Osteoblast (primary cell): ENCODE measurements around the gene HOXA11. TPM values are rescaled to one million over a fixed set of nuclear protein-coding genes. Genes with fewer than 3 reads are reported as not detected.

ENCODE experiments used
- DNase-seq: peaks from one replicate; pipeline ENCODE4 v3.0.0; 2011; ENCODE audit warnings: low spot score, mixed read lengths; ENCODE audit not compliant: insufficient read length; ENCODE audit errors: missing footprints
- H2AFZ ChIP-seq: 2 replicates; pipeline ENCODE4 v1.6.0; 2011; ENCODE audit warnings: mild to moderate bottlenecking, low read length
- H3K27ac ChIP-seq: 2 replicates; pipeline ENCODE4 v1.5.1; 2011; ENCODE audit warnings: mild to moderate bottlenecking, low read depth, low read length, moderate library complexity
- H3K27me3 ChIP-seq: 2 replicates; pipeline ENCODE4 v1.6.0; 2012; ENCODE audit warnings: mild to moderate bottlenecking, control low read depth, inconsistent platforms, low read length, moderate library complexity; ENCODE audit not compliant: insufficient read depth
- H3K36me3 ChIP-seq: 2 replicates; pipeline ENCODE4 v1.5.1; 2011; ENCODE audit warnings: mild to moderate bottlenecking, low read length, control low read depth, moderate library complexity; ENCODE audit not compliant: insufficient read depth
- H3K4me1 ChIP-seq: 2 replicates; pipeline ENCODE4 v1.5.1; 2011; ENCODE audit warnings: mild to moderate bottlenecking, low read length, control low read depth, moderate library complexity; ENCODE audit not compliant: insufficient read depth
- H3K4me2 ChIP-seq: 2 replicates; pipeline ENCODE4 v1.6.0; 2011; ENCODE audit warnings: mild to moderate bottlenecking, low read length; ENCODE audit not compliant: insufficient read depth
- H3K4me3 ChIP-seq: fragments of 200-600 bp; sonication (generic); 3 replicates; pipeline ENCODE4 v1.5.1; 2012; ENCODE audit warnings: mild to moderate bottlenecking, low read length, inconsistent platforms; ENCODE audit not compliant: insufficient read depth
- H3K79me2 ChIP-seq: 2 replicates; pipeline ENCODE4 v1.6.0; 2012; ENCODE audit warnings: mild to moderate bottlenecking, low read length, control low read depth, inconsistent platforms; ENCODE audit not compliant: insufficient read depth
- H3K9me3 ChIP-seq: 2 replicates; pipeline ENCODE4 v1.5.1; 2011; ENCODE audit warnings: low read depth, low read length, control low read depth
- H4K20me1 ChIP-seq: 2 replicates; pipeline ENCODE4 v1.6.0; 2012; ENCODE audit warnings: mild to moderate bottlenecking, low read length, control low read depth; ENCODE audit not compliant: insufficient read depth
- total RNA-seq: library from RNA; depleted of rRNA; stranded (reverse); fragments of >200 nt; gene quantifications from 2 replicates; pipeline ENCODE4 v1.2.3, GENCODE V29; 2012
- TF ChIP-seq, protein P1 (sequence below): IDR thresholded peaks from 2 replicates; pipeline ENCODE4 v1.5.1; 2011; ENCODE audit warnings: mild to moderate bottlenecking, low read depth, low read length, moderate library complexity; ENCODE audit errors: extremely low read depth

The HOXA11 gene
- total RNA-seq, 1 donor, result 15.2 TPM

DNA sequence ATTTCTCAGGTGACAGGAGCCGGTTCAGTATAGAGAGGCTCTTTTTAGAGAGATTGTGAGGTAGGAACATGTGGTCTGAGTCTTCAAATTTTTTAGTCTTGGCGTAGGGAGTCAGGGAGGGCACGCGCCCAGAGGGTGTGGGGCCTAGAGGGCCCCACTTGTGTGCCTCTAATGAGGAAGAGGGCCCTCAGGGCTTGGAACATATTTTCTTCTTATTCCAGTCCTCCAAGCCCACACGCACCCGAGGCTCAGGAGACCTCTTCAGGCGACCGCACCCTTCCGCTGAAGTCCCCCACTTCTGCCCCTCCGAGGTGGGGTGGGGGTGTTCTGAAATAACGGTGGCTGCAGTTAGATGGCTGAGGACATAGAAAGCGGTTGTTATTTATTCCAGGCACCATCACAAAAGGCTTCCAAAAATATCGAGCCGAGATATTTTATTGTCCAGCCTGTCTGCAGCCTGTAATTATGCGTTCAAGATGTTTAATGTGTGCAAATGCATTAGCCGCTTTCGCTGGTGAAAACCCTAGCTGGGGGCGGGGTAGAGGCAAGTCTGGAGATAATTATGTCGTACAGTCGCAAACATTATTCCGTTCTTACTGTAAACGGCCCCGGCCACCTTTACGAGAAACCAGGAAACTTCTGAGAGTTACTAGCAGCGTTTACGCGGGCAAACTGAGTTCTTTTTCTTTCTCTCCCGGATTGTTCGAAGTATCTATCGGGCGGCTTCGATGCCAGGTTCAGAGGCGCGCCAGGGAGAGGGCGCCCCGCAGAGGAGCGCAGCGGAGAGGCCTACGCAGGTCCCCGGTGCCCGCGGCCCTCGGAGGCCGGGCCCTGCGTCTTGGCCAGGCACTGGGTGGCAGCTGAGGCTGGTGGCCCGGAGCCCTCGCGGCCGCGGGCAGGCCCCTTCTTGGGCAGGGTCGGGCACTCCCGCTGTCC is 27.7 kb upstream of the HOXA11 start:
- no peaks in the 10 kb centered on the region for H3K9me3 ChIP-seq
- H3K27me3 ChIP-seq, result no peaks in the 10 kb centered on the region
- no peaks in the 10 kb centered on the region for H4K20me1 ChIP-seq
- H3K4me1 ChIP-seq, result peaks cover 6% of the 10 kb centered on the region
- H2AFZ ChIP-seq, result no peak overlapping the region
- H3K27ac ChIP-seq, result no peak overlapping the region
- H3K79me2 ChIP-seq, result no peaks in the 10 kb centered on the region
- no peak for DNase-seq
- H3K36me3 ChIP-seq, result no peaks in the 10 kb centered on the region
- TF ChIP-seq, protein P1, sequence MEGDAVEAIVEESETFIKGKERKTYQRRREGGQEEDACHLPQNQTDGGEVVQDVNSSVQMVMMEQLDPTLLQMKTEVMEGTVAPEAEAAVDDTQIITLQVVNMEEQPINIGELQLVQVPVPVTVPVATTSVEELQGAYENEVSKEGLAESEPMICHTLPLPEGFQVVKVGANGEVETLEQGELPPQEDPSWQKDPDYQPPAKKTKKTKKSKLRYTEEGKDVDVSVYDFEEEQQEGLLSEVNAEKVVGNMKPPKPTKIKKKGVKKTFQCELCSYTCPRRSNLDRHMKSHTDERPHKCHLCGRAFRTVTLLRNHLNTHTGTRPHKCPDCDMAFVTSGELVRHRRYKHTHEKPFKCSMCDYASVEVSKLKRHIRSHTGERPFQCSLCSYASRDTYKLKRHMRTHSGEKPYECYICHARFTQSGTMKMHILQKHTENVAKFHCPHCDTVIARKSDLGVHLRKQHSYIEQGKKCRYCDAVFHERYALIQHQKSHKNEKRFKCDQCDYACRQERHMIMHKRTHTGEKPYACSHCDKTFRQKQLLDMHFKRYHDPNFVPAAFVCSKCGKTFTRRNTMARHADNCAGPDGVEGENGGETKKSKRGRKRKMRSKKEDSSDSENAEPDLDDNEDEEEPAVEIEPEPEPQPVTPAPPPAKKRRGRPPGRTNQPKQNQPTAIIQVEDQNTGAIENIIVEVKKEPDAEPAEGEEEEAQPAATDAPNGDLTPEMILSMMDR, result no peak
- no peak overlapping the region for H3K4me2 ChIP-seq
- no peak overlapping the region for H3K4me3 ChIP-seq

DNA sequence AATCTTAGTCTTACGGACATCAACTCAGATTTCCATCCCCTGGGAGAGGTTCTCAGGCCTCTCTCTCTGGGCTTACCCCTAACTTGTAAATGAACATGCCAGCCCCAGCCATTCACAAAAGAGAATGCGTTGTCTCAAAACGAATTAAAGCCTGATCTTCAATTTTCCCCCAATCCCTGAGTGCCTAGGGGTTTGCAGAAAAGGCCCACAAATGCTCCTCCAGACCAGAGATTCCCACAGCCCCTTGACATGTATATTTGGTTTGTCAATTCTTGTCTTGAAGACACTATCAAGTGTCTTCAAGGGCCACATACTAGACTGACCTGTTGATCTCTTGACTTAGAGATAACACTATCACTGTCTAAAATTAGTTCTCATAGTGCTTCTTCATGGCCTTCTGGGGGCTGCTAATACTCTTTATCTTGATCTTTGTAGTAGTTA is 26.8 kb upstream of the HOXA11 start:
- no peaks in the 10 kb centered on the region for H3K27me3 ChIP-seq
- DNase-seq, result no peak

DNA sequence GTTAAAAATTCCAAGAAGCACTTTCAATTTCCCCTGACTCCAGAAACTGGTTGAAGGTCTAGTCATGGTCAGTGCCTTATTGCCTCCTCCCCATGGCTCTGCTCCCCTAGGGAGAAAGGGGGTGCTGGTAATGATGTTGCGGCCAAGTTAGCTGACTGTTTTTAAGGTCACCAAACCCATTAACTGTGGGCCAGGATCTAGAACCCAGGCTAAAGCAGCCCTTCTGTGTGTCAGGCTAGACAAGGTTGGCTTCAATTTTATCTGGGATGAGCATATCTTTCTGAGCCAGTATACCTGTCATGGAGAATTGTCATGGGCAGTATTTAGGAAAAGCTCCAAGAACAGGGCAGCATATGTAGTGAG is 26.0 kb upstream of the HOXA11 start:
- no peaks in the 10 kb centered on the region for H3K36me3 ChIP-seq
- TF ChIP-seq, protein P1, result no peak
- H3K4me2 ChIP-seq, result peak overlapping the region; percentile 85
- no peaks in the 10 kb centered on the region for H3K9me3 ChIP-seq
- H3K27me3 ChIP-seq, result peaks cover 4% of the 10 kb centered on the region
- H4K20me1 ChIP-seq, result no peaks in the 10 kb centered on the region
- peak overlapping the region; percentile 23 for H2AFZ ChIP-seq
- DNase-seq, result peak; percentile 84
- peaks cover 6% of the 10 kb centered on the region for H3K4me1 ChIP-seq
- H3K79me2 ChIP-seq, result no peaks in the 10 kb centered on the region
- peak overlapping the region; percentile 67 for H3K4me3 ChIP-seq
- H3K27ac ChIP-seq, result no peak overlapping the region

More for the DNA sequence above, 26.8 kb upstream of the HOXA11 start:
- H4K20me1 ChIP-seq, result no peaks in the 10 kb centered on the region
- TF ChIP-seq, protein P1, result no peak
- H3K4me2 ChIP-seq, result no peak overlapping the region
- peaks cover 6% of the 10 kb centered on the region for H3K4me1 ChIP-seq
- H3K36me3 ChIP-seq, result no peaks in the 10 kb centered on the region
- no peak overlapping the region for H2AFZ ChIP-seq
- no peaks in the 10 kb centered on the region for H3K79me2 ChIP-seq
- no peak overlapping the region for H3K27ac ChIP-seq
- no peak overlapping the region for H3K4me3 ChIP-seq
- no peaks in the 10 kb centered on the region for H3K9me3 ChIP-seq

DNA sequence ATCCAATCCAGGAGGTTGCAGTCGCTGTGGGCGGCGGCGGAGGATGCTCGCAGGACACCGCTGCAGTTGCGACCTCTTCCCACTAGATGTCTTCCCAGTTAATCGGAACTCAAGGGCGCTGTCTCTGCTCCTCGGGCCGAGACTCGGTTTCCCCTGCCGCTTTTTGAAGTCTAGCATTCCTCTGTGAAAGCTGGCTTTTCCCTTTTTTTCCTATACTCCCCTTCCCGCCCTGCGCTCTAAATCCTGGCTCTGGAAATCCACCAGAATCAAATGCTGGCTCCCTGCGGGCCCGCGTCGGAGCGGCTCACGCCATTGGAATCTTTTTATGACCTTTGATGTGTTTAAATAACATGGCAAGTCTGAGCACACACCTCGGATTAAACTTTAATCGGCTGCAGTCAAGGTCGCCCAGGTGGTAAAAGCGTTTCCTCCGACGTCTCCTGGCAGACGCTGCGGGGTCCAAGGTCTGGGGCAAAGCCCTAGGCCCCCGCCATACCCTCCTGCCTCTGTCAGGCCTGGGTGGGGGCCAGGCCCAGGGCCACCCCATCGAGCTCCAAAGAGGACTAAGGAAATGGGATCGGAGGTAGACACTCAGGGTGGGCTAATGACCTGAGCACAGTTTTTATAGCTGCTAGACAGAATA is 25.5 kb upstream of the HOXA11 start:
- DNase-seq, result peak; percentile 96
- Histone ChIP-seq H3K4me3 (peak overlapping the region; percentile 67), H3K36me3 (no peaks in the 10 kb centered on the region), H3K79me2 (no peaks in the 10 kb centered on the region), H4K20me1 (no peaks in the 10 kb centered on the region), H3K4me1 (peaks cover 7% of the 10 kb centered on the region), H3K4me2 (peak overlapping the region; percentile 85), H3K27me3 (peaks cover 9% of the 10 kb centered on the region), H3K27ac (no peak overlapping the region), H2AFZ (peak overlapping the region; percentile 86), H3K9me3 (no peaks in the 10 kb centered on the region)
- TF ChIP-seq, protein P1, result peak; percentile 71
